ENCODE results near the gene CDK6.

Gene CDK6

DNA sequence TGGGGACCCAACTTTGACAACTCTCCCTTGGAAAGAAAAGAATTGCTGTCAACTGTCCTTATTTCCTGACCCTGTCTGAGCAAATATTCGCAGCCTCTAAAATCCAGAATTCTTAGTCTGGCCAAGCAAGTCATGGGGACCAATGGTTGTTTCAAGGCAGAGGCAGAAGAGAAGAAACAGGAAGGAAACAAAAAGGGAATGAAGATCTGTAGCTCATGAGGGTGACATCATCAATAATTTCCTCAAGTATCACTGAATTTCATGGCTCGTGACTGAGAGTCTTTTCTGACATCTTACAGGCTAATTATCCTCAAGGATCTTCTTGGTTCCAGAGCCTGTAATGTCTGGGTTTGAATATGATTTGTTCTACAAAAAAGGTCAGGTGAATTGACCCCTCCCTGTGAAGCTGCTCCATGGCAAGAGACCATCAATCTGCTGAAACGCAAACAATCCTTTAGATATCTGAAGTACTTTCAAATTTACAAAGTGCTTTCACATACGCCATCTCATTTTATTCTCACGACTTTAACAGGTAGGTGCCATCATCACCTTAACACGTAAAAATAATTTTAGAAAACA, 5.8 kb downstream of the CDK6 start:
- H3K4me3 ChIP-seq = no peak overlapping the region
- peak overlapping the region in 1 of 21 experiments; percentile 24 for H3K27ac ChIP-seq

- no peak overlapping the region for H3K27ac ChIP-seq
Observed at GRCh38 chr7:92830027-92830426, 6.3 kb downstream of the CDK6 start.

DNA sequence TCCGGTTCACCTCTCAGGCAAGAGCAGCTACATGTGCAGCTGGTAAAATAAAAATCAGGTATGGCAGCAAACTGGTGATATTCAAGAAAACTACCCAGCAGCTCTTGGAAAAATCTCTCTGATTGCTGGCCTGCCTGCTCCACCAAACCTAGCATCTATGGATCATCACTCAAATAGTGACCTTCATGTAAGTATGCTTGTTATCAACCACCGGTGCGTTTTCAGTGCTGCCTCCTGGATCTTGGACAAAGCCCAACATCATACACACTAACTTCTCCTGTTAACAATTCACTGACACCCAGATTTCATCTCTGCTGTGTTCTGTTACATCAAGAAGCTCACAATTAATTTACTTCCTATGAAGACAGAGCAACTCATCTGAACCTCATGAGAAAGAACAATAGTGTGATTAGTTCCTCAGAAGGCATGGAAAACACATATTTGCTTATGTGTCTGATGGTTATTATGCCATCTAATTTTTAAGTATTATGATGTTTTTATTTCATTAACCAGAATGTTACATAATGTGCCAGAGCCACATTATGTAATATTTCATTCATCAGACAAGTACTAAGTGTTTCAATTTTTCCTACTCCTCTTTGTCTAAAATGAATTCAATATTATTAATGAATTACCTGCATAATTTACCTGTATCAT, 8.8 kb downstream of the CDK6 start:
- Histone ChIP-seq H3K27ac (no peak overlapping the region), H3K4me3 (no peak overlapping the region)

More at GRCh38 chr7:92830027-92830426, 6.3 kb downstream of the CDK6 start:
- H3K4me3 ChIP-seq = no peak overlapping the region

DNA sequence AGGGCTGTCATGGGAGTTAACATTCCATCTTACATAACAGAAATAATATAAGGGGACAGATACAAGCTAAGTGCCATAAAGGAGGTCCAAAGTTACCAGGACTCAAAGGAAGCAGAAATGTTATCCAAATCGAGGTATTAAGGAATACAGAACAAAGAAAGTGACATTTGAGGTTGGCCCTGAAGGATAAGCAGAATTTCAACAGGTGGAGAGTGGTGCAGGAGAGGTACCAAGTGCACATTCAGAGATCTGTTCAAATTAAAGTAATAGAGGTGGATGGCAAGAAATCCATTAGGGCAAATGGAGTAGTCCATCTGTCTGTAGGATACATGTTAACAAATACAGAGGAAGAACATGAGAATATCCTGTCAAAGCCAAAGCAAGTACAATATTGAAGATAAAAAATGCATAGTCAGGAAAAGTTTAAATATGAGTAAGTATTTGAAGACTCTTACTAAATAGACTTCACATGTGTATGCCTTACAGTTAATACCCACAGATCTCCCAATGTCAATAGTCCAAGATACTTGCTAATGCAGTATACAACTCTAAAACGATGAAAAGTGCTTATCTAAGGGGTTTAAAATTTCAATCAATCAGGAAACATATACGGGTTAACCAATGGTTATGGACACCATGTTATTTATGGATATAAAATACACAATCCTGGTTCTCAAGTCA, 10.0 kb downstream of the CDK6 start:
- H3K27ac ChIP-seq = no peak overlapping the region

GRCh38 chr7:92824901-92825480, 11.4 kb downstream of the CDK6 start:
- no peak overlapping the region for H3K27ac ChIP-seq
- no peak overlapping the region for H3K4me3 ChIP-seq

More for the DNA sequence above, 10.0 kb downstream of the CDK6 start:
- H3K4me3 ChIP-seq = no peak overlapping the region

- Histone ChIP-seq H3K27ac (no peak overlapping the region), H3K4me3 (no peak overlapping the region)
Observed at GRCh38 chr7:92824450-92824849, 11.9 kb downstream of the CDK6 start.

GRCh38 chr7:92823042-92823441, 13.3 kb downstream of the CDK6 start:
- H3K4me3 ChIP-seq = no peak overlapping the region
- no peak overlapping the region for H3K27ac ChIP-seq

DNA sequence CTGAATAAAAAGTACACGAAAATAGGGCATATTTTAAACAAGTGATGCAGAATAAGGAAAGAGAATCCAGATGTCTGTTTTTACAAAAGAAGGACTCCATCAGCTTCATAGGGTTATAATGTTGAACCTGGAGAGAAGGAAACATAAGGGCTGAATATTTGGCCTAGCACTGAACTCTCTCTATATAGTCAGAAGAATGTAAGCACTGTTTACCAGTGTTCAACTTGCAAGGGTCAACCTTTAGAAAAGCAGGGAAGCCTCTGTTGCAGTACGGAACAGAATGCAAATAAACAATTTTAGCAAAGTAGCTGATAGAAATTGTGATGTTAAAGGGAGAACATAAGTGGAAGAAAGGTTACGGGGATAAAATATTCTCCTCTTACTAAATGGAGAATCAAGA, 16.2 kb downstream of the CDK6 start:
- Histone ChIP-seq H3K27ac (no peak overlapping the region), H3K4me3 (no peak overlapping the region)

DNA sequence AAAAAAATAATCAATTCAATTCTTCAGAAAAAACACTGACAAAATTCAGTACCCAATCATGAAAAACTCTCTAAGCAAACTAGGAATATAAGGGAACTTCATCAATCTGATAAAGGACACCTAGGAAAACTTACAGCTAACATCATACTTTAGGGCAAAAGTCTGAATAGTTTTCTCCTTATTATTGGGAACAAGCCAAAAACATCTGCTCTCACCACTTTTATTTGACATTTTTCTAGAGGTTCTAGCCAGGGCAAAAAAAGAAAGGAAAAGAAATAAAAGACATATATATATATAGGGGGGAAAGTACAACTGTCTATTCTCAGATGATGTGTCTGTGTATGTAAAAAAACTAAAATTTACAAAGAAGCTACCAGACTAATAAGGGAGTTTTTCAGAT, 19.0 kb downstream of the CDK6 start:
- H3K4me3 ChIP-seq = no peak overlapping the region
- H3K27ac ChIP-seq = no peak overlapping the region

GRCh38 chr7:92815412-92815811, 21.0 kb downstream of the CDK6 start:
- Histone ChIP-seq H3K27ac (no peak overlapping the region), H3K4me3 (no peak overlapping the region)

- Histone ChIP-seq H3K27ac (peak overlapping the region in 5 of 21 experiments; percentile 8 to 68 (median 36)), H3K4me3 (no peak overlapping the region)
Observed at GRCh38 chr7:92813390-92814024, 22.9 kb downstream of the CDK6 start.

DNA sequence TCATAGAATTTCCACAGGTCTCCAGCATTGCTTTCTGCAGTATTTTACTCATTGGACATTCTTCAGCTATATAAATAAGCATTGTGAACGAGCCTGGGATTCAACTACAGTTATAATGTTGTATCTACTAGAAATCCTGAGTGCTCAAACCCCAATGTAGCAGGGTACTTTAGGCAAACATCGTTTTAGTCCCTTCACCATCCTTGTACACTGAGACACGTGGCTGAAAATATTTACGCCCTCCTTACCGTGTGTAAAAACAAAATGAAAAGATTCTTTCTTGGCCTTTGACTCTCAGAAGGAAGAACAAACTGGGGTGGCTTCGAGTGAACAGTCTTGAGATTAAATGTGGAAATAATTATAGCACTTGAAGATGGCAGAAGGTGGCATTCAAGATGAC, 25.2 kb downstream of the CDK6 start:
- Histone ChIP-seq H3K27ac (no peak overlapping the region), H3K4me3 (no peak overlapping the region)

DNA sequence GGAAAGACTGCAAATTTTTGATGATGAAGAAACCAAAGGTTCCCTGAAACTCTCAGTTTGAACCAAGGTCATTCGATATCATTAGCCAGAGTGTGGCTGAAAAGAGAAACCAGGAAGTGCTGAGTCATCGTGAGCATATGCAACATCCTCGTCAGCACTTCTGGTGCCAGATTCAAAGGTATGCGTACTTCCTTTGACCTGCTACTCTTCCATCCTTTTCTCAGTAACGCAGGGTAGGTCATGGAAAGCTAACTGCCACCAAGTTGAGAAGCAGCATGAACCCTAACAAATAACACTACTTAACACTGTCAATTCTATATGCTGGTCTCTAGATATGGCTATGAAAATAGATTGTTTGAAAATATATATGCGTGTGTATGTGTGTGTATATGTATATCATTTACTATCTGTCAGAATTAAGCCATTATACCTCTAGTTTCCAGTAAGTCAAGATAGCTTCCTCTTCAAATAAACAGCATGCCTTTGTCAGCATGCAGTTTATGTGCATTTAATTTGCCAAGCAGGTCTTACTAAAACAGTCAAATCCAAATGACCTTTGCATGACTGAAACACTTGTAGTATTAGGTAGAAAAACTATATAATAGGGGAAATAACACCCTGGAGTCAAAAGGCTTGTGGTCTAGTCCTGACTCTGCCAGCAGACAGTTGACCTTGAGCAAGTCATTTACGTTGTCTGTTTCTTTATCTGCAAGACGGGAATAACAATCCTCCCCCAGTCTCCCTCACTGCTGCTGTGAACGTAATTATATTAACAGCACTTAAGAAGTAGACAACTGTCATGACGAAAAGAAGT, 26.4 kb downstream of the CDK6 start:
- Histone ChIP-seq H3K27ac (peak overlapping the region in 13 of 21 experiments; percentile 25 to 78 (median 52)), H3K4me3 (no peak overlapping the region)

DNA sequence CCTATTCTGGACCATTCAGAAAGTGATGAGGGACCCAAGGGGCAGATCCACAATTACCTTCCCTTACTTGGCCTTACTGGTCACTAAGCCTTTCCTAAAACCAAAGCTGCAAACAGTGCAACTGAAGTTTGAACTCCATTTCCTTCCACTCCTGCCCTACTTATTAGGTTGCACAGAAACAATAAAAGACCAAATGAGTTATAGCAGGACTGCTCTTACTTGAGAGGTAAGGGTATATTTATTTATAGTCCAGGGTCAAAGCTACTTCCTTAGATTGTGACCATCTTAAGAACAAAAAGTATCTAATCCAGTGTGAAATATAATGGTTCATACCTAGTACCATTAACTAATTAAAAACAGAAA, 27.0 kb downstream of the CDK6 start:
- Histone ChIP-seq H3K4me3 (no peak overlapping the region), H3K27ac (peak overlapping the region in 15 of 21 experiments; percentile 28 to 78 (median 52))

DNA sequence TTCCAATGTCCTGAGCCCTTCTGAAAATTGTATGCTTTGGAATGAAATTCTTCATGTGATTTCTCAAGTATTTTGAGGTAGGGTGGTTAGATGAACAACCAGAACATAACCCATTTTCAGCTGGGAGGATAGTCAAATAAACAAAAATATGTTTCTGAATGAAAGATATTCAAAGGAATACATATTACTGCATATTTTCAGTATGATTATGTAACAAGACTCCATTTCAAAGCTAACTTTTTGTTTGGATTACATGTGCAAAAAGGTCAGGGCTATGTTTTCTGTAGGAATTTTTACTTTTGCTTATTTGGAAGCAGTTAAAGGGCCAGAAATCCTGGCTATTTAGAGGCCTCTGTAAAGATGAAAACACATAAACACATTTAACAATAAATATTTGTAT, 27.7 kb downstream of the CDK6 start:
- H3K27ac ChIP-seq = peak overlapping the region in 2 of 21 experiments; percentile 59 to 71

GRCh38 chr7:92808006-92808405, 28.4 kb downstream of the CDK6 start:
- Histone ChIP-seq H3K4me3 (no peak overlapping the region), H3K27ac (no peak overlapping the region)

More for the DNA sequence above, 27.7 kb downstream of the CDK6 start:
- H3K4me3 ChIP-seq = no peak overlapping the region

- H3K27ac ChIP-seq = no peak overlapping the region
- H3K4me3 ChIP-seq = no peak overlapping the region
Observed at GRCh38 chr7:92806496-92806895, 29.9 kb downstream of the CDK6 start.

DNA sequence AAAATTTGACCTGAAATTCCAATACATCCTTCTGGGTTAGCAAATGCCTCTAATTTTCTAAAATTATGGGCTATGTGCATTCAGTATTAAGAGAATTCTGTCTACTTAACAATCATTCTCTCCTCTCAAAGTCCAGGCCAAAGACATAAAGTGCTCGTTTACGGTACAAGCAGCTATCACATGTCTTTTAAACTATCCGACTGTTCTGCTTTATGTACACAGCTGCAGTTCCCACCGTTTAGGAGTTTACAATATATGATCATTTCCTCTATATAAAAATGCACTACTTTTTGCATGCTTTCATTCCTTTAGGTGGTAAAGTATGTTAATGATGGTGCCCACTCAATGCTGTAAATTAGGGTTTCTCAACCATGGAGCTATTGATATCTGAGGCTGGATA, 34.0 kb downstream of the CDK6 start:
- no peak overlapping the region for H3K27ac ChIP-seq
- H3K4me3 ChIP-seq = no peak overlapping the region

DNA sequence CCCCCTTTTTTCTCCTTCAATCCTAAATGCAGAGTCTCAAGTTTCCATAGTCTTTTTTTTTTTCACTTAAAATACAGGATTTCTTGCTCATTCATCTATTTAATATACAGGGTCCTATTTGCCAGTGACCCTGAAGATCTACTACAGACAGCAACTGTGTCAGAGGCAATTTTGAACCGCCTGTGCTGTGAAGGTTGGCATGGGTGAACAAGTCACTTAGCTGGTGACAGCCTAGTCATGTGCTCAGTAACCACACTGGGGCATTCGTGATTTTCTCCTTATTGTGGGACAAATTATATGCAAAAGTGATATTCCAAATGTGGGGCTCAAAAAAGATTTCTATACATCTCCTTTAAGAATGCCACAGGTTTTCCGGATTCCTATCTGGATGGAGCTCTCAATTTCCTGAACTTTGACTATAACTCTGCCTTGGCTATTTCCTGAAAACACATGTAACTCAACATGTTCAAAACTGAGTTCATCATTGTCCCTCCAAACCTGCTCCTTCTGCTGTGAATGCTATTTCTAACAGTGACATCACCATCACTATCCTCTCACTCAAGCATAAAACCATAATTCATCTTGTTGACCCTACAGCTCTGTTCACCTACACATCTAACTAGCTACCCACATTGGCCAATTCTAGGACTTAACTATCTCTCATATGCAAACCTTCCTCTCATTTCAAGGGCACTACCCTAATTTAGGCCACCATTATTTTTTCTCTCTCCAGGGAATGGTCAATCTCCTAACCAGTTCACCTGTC, 36.7 kb downstream of the CDK6 start:
- Histone ChIP-seq H3K27ac (no peak overlapping the region), H3K4me3 (no peak overlapping the region)

Data from skin epidermis (tissue), 12 donors.